A549 (cell line): ENCODE results near the gene SLU7.

Experiments used
- EP300 ChIP-seq, 2 experiments: fragments of >200 bp; sonication (Bioruptor Twin); formaldehyde crosslinking; IDR thresholded peaks; 2 replicates in 1 of 2; 3 replicates in 1 of 2; pipeline ENCODE4 v1.6.1; 2016 to 2017
- MYC ChIP-seq: IDR thresholded peaks from 2 replicates; pipeline ENCODE4 v1.6.1; 2012; ENCODE audit warnings: mild to moderate bottlenecking, inconsistent platforms, low read length, improper control_type of control experiment, borderline replicate concordance
- NPAS2 ChIP-seq: fragments of 250-450 bp; sonication (Bioruptor Pico); IDR thresholded peaks from 2 replicates; pipeline ENCODE4 v1.8.0; 2022; ENCODE audit warnings: mild to moderate bottlenecking, moderate library complexity, borderline replicate concordance
- TF ChIP-seq, protein P1 (sequence below): fragments of >200 bp; sonication (Bioruptor Twin); formaldehyde crosslinking; IDR thresholded peaks from 3 replicates; pipeline ENCODE4 v1.5.1; 2016

DNA sequence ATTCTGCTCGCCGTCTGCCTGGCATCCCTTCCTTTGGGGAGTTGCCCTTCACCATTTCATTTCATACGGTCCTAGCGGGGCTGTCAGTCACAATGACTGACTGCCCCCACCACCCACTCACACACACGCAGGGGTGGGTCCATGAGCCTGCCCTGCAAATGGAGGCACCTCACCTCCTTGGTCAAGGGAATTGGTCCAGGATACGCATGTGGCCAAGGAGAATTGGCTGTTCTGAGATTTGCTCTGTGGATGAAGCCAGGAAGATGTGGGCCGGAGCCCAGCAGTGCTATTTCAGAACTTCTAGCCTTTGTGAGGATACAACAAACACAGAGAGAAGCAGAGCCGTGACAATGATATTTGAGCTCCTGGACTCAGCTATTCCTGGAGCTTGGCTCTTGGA lies 65.5 kb downstream of the SLU7 start:
- TF ChIP-seq, protein P1, sequence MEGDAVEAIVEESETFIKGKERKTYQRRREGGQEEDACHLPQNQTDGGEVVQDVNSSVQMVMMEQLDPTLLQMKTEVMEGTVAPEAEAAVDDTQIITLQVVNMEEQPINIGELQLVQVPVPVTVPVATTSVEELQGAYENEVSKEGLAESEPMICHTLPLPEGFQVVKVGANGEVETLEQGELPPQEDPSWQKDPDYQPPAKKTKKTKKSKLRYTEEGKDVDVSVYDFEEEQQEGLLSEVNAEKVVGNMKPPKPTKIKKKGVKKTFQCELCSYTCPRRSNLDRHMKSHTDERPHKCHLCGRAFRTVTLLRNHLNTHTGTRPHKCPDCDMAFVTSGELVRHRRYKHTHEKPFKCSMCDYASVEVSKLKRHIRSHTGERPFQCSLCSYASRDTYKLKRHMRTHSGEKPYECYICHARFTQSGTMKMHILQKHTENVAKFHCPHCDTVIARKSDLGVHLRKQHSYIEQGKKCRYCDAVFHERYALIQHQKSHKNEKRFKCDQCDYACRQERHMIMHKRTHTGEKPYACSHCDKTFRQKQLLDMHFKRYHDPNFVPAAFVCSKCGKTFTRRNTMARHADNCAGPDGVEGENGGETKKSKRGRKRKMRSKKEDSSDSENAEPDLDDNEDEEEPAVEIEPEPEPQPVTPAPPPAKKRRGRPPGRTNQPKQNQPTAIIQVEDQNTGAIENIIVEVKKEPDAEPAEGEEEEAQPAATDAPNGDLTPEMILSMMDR = no peak
- TF ChIP-seq NPAS2 (CRISPR knock-in tag) (no peak), MYC (no peak), EP300 (IDR thresholded peaks at IDR 0.05) (no peak)
